Epithelial cell of prostate (primary cell): ENCODE data around the gene PTGIS.
"Not testable (repeated sequence)": the region's sequence is repeated elsewhere in the genome, so short reads cannot be mapped to it uniquely, and the experiment has no call there.

Experiments used
- DNase-seq: peaks from one replicate; pipeline ENCODE4 v3.0.0-alpha.2; 2011; ENCODE audit warnings: low read depth, low spot score
- H3K27ac ChIP-seq: fragments of 450-650 bp; 2 replicates; pipeline ENCODE4 v1.5.1; 2017; ENCODE audit warnings: mild to moderate bottlenecking

Gene PTGIS

DNA sequence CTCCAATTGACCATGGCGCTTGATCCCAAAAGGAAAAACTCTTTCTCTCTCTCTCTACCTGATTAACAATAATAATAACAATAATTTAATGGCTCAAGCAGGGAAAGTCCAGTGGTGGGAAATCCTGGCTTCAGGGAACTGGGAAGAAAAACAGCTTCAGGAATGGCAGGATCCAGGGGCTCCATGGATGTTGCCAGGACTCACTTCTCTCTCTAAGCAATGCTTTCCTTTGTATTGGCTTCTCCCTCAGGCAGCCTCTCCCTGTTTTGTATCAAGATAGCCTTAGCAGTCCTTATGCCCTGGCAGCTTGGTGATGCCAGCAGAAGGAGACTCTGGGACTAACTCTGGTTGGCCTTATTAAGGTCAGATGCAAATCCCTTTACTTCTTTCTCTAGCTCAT, 13.5 kb upstream of the PTGIS start:
- no peak overlapping the region for H3K27ac ChIP-seq
- DNase-seq, result no peak

DNA sequence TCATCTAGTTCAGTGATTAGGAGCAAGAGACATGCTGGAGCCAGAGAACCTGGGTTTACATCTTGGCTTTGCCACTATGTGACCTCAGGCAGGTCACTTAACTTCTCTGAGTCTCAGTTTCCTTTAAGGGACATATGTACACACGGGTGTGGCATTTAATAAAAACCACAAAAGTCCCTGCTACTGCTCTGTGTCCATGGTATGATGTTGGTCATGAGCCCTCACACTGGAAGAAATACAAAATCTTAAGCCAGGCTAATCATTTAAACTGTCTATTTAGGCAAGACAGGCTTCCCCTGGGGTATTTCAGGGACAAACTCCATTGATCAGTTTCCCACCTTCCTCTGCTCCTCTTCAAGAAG, 12.9 kb upstream of the PTGIS start:
- H3K27ac ChIP-seq, result no peak overlapping the region

DNA sequence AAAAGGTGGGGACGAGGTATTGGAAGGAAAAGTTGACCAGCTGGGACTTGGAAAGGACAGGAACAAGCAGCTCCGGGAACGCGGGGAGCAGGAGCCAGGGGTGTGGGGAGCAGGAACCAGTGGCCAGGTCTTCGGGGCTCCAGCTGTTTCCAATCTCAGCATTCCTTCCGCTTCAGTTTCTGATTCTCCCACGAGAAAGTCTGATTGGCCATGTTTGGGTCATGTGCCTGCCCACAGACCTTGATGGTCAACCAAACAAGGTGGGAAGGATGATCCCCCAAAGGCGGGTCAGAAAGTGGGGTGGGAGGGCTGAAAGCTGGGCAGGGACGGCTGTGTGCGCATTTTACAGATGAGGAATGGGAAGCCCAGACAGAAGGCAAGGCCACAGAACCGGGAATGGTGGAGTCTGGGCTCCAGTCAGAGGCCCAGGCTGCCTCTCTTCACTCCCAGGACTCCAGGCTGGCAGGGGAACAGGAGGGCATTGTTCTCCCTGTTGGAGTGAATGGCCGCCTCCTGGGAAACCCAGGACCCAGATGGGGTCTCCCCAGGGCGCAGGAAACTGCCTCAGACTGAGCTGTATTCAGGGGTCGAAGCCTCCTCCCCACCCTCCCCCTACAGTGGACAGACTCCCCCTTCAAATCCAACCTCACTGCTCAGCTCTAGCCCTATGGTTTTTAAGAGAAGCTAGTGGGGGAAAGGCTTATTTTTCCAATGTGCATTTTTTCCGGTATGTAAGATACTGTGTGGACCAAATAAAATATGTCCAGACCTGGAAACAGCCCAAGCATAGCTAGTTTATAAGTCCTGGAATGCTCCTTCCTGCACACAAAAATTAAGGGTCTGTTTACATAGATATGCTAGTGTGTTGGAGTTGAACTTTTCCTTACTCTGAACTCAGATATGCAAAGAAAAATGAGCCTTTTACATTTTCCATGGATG, 12.2 kb upstream of the PTGIS start:
- no peak for DNase-seq
- H3K27ac ChIP-seq, result no peak overlapping the region

More for the DNA sequence above, 12.9 kb upstream of the PTGIS start:
- DNase-seq, result no peak

DNA sequence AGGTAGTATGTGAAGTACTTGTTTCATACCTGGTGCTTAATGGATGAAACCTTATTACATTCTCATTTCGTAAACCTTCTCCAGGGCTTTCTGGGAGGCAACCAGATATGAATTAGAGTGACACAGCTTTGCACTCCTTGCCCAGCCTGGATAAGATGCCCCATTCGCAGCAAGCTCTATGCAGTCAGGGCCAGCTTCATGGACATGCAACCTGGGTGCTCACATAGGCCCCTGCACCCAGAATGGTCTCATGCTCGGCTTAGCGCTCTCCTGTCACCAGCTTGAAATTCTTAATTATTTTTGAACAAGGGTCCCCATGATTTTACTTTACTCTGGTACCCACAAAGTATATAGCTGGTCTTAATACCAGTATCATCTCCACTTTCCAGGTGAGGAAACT, 11.3 kb upstream of the PTGIS start:
- no peak overlapping the region for H3K27ac ChIP-seq
- no peak for DNase-seq

DNA sequence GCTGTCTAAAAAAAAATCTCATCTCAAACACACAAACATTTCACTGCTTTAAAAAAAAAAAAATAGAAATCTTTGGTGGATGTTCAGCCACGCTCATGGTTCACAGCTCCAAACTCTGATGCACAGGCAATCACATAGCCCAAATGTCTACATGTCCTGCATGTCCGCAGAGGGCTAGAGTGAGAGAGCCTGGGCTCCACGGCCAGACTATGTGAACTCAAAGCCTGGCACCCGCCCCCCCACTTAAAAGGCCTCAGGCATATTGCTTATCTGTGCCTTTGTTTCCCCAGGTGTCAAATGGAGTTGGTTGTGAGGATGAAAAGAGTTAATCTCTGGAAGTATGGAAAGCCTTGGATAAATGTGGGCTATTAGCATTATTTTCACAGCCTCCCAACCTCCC, 10.5 kb upstream of the PTGIS start:
- no peak for DNase-seq
- no peak overlapping the region for H3K27ac ChIP-seq

DNA sequence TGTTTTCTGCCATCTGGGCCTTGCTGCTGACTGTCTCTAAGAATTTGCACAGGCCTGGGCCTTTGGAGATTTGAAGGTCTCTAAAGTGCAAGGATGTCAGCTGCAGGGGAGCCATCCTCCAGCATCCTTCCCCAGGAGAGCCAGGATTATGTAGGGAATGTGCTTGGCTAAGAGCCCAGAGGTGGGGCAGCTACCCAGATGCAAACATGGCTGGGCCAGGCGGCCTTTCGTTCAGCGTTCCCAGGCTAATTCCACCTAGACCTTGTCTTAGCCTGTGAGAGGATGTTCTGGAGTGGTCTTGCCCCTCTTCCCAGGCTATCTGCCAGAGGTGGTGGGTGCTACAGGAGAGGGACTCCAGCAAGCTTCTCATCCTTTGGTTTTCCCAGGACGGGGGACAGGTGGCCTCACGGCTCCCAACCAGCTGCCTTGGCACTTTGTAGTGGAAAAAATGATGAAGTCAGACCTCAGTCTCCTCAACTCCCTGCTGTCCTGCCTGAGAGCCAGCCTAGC, 7.7 kb upstream of the PTGIS start:
- H3K27ac ChIP-seq, result no peak overlapping the region
- no peak for DNase-seq

DNA sequence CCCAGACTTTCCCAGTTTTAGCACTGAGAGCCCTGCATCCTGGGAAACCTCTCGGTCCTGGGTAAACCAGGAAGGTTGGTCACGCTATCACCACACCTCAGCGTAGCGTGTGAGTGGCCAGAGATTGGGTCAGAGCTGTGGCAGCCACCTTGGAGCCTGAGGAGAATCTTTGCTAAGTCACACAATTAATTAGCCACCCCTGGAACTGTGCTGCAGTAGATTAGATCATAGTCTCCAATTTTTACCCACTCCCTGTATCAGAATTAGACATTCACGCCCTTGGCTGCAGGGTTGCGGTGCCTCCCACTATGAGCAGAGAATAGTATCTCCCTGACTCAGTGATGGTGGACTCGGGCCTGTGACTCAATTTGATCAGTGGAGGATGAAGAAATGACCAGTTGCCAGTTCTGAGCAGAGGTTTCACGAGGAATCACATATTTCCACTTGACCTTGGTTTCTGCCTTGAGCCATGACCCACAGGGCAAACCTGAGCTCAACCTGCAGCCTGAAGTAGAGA, 6.0 kb upstream of the PTGIS start:
- no peak overlapping the region for H3K27ac ChIP-seq
- DNase-seq, result no peak

DNA sequence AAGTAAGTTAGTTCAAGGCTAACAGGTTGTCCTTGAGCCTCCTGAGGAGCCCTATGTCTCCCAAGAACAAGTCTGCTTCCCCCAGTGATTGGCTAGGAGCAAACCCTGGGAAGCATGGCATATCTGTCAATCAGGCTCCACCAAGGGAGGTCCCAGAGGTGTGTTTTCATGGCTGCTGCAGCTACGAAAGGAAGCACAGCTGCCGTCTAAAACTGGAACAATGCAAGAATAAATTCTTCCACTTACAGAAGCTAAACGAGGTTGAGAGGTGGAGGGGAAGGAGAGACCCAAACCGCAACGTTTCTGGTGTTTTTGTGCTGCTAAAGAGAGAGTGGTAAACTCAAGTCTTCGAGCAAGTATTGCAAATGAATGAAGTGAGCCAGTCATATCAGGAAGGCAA, 4.9 kb upstream of the PTGIS start:
- no peak overlapping the region for H3K27ac ChIP-seq
- DNase-seq, result no peak

DNA sequence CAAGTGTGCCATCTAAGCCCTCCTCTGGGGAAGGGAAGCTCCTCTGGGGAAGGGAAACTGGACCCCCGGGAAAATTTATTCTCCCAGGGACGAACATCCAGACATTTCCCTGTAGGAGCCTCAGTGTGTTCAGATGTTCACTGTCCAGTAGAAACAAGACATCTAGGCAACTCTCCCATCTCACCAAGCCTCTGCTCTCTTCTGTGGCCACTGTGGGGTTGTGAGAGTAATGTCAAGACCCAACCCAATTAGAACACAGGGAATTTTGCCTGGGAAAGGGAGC, 3.6 kb upstream of the PTGIS start:
- no peak overlapping the region for H3K27ac ChIP-seq
- DNase-seq, result no peak

DNA sequence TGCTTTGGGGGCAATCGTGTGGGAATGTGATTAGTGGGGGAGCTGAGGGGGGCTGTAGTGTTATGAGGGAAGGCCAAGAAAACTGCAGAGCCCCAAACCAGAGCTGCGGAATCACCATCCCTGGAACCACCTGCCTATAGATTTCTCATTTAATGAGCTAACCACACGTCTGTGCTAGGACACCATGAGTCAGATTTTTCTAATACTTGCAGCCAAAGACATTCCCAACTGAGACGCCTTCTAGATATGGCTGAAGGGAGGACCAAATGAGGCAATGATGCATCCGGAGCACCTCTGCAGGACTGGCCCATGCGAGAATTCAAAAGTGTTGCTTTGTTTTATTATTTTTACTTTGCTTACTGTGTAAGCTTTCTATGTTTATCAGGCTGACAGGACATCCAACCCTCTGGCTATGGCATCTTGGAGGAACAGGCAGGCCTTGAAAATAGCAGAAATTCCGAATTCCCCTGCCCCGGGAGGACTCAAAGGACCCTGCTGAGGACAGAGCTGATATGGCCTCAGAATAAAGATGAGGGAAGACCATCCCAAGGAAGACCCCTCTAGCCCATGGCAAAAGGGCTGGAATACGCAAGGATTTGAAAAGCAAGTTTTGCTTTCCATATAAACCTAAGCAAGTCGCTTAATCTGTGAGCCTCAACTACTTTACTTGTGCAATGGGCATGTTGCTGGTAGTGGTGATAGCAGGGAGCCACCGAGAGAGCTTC, 3.1 kb upstream of the PTGIS start:
- no peak for DNase-seq
- no peak overlapping the region for H3K27ac ChIP-seq

DNA sequence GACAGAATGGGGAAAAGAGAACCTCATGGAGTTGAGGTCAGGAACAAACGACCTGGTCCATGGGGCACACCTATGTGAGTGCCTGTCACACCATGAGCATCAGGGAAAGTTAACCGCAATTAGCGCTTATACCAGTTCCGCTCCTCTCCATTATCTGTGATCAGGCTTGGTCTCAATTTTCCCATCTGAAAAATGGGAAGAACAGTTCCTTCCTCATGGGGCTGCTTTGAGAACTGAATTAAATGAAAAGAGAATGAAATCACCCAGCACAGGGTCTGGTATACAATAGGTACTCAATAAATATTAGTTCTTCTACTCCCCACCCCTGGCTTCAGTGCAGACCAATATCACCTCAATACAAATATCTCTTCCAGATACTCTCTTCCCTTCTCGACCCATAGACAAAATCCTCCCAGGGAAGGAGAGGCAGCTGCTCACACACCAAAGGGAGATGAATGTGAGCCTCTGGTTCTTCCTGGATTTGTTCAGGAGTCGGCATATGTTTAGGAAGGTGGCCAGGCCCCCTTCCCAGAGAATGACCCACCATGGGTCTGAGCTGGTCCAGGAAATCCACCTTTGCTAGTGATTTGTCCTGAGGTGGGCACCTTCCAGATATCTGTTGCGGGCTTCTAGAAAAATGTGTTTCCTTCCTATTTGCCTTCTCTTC, 2.4 kb upstream of the PTGIS start:
- DNase-seq, result no peak

DNA sequence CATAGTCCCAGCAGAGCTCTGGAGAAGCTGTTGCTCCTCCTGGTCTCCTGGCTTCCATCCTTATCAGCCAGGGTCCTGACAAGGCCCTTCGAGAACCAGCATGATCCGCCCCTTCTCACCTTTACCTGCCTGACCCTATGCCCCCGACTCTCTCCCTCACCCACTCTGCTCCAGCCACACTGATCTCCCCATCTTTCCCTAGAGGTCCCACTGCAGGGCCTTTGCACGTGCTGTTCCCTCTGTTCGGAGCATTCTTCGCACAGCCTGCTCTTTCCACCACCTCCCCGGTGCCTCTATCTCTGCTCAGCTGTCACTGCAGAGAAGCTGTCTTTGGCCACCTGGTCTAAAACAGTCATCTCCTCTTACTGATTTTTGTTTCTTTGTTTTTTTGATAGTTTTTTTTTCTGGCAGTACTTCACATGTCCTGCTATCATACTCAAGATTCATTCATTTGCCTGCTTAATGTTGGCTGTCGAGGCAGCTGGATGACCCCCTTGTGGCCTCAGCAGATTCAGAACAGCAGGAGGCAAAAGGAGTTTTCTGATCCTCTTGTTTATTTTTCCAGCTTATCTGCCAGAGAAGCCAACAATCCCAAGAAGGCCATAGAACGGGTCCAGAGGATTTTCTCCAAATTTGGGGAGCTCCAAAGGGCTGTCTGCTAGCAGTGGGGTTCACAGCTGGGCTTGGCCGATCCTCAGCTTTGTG, 1.6 kb upstream of the PTGIS start:
- no peak for DNase-seq

More for the DNA sequence above, 2.4 kb upstream of the PTGIS start:
- no peak overlapping the region for H3K27ac ChIP-seq

DNA sequence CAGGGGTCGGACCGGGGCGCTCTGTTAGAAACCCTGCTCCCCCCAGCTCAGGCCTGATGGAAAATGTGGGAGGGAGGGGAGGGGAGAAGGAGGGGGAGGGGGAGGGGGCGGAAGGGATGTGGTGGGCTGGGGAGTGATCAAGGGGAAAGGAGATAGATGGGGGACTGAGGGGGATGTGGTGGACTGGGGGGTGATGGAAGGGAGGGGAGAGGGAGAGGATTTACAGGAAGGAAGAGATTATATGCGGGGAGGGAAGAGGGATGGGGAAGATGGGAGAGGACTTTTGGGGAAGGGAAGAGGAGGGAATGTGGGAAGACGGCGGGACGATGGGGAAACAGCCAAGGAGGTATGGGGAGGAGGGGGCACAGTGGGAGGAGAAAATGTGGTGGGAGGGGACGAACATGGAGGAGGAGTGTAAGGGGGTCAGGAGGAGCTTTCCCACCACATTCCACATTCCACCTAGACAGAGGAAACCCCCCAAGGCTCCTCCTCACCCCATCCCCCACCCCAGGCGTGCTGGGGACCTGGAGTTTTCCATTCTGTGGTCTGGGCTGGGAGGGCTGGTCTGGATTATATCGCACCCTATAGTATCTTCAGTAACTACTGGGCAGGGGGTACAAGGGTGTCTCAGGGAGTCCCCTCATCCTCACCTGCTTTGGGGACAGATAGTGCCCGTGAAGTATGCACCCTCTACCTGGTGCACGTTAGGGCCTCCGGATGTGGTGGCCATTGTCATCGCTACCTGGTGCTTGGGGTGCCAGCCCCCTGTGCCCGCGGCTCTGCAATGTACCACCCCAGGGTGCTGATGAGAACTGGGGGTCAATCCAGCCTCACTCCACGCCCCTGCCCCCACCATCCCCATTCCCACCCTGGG, 578 bp upstream of the PTGIS start:
- H3K27ac ChIP-seq, result no peak overlapping the region
- DNase-seq, result no peak

More for the DNA sequence above, 1.6 kb upstream of the PTGIS start:
- no peak overlapping the region for H3K27ac ChIP-seq

DNA sequence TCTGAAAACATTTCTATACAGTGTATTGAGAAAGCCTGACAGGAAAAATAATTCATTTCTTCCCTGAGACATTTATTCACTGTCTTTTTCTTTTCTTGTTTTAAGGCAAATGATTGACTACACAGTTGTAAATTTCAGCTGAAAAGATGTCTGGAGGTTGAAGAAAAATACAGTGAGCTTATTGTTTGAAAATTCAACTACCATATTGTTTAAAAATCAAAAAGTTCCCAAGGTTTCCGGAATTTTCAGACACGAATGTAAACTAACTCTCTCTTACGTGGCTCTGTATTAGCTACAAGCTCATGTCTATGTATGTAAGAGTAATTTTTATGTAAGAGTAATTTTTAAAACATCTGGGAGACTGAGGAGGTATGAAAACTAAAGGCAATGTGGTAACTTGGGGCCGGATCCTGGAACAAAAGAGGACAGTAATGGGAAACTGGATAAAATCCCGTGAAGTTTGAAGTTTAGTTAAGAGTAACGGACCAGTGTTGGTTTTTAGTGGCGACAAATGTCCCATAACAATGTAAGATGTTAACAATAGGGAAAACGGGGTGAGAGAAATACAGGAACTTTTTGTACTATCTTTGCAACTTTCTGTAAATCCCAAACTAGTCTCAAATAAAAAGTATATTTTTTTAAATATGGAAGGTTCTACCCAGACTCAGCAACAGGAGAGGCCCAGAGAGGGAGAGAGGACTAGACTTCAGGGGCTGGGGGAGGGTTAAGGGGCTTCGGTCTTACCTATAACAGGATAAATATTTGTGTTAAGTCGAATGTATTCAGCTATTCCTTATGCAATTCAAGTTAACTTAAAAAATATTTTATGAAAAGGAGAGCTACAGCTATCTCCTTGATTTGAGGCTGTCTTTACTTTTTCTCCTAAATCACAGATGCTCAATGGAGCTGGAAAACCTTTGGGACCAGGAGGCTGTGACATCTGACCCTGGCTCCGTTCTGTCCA, 1.3 kb downstream of the PTGIS start:
- no peak overlapping the region for H3K27ac ChIP-seq
- no peak for DNase-seq

DNA sequence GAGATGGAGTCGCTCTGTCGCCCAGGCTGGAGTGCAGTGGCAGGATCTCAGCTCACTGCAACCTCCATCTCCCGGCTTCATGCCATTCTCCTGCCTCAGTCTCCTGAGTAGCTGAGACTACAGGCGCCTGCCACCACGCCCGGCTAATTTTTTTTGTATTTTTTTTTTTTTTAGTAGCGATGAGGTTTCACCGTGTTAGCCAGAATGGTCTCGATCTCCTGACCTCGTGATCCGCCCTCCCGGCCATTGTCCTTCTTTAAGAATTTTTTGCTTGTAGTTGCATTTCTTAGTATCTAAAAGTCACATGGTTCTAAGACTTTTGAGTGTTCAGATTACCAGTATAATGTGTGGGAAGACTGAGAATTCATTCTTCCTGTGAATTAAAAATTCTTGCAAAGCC, 2.9 kb downstream of the PTGIS start:
- DNase-seq, H3K27ac ChIP-seq: not testable (repeated sequence)

DNA sequence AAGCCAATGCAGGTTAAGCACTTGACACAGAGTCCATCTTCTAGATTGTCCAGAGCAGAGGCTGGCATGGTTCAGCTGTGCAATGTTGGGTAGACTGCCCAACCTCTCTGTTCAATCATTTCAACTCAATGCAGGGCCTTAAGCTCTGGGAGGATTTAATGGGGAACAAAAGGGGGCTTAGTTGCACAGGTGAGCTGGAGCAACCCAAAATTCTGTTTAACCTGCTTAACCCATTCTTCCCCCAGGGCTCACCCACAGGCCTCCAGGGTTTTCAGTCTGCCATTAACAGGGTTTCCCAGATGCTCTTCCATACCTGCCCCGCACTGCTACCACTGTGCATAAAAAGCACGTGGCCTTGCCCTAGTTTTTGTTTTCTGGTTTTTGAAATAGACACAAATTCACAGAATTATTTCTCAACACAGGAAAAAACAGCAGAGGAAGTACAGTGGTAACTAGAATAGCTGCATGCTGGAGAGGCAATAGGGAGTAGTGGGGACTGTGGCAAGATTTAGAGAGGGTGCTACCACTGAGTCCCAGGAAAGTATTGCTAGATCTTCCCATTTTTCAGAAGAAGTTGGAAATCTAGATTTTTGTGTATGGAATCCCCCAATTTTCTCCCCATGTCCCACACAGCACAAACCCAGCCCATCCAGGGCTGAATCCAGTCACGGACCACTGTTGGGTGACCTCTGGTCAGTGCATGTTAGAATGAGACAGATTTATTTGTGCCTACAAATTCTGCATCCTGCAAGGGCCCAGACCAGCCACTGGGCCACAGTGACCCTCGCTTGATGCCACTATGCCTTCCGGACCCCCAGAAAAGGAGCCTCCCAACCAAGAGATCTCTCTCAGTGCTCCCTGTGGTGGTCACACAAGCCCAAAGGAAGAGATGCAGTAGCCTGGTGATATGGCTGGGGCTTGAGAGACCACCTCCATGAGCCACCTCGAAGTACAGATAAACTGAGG, 4.6 kb downstream of the PTGIS start:
- H3K27ac ChIP-seq, result no peak overlapping the region
- no peak for DNase-seq
